ENCODE measurements around the gene EPB41L2.
"Not testable (repeated sequence)": the region's sequence is repeated elsewhere in the genome, so short reads cannot be mapped to it uniquely, and the experiment has no call there.

The EPB41L2 gene

GRCh38 chr6:130935978-130936377 is 127.1 kb downstream of the EPB41L2 start:
- DNase-seq, result no peak

- no peak for DNase-seq
Measured at GRCh38 chr6:130934848-130935585, 128.0 kb downstream of the EPB41L2 start.

GRCh38 chr6:130933712-130934200 is 129.3 kb downstream of the EPB41L2 start:
- DNase-seq, result no peak

GRCh38 chr6:130932921-130933320 is 130.1 kb downstream of the EPB41L2 start:
- no peak for DNase-seq

- DNase-seq, result no peak
Measured at GRCh38 chr6:130932438-130932837, 130.6 kb downstream of the EPB41L2 start.

- DNase-seq, result no peak
Measured at GRCh38 chr6:130931683-130932082, 131.4 kb downstream of the EPB41L2 start.

GRCh38 chr6:130929036-130929678 is 133.9 kb downstream of the EPB41L2 start:
- no peak for DNase-seq

GRCh38 chr6:130928158-130928912 is 134.7 kb downstream of the EPB41L2 start:
- no peak for DNase-seq

- DNase-seq, result no peak
Measured at GRCh38 chr6:130927305-130927704, 135.7 kb downstream of the EPB41L2 start.

GRCh38 chr6:130923350-130923749 is 139.7 kb downstream of the EPB41L2 start:
- DNase-seq, result no peak

- no peak for DNase-seq
Measured at GRCh38 chr6:130922922-130923321, 140.1 kb downstream of the EPB41L2 start.

GRCh38 chr6:130920969-130921368 is 142.1 kb downstream of the EPB41L2 start:
- DNase-seq, result no peak

GRCh38 chr6:130918171-130918570 is 144.9 kb downstream of the EPB41L2 start:
- no peak for DNase-seq

GRCh38 chr6:130915606-130916005 is 147.4 kb downstream of the EPB41L2 start:
- not testable (repeated sequence) for DNase-seq

- no peak for DNase-seq
Measured at GRCh38 chr6:130913120-130913519, 149.9 kb downstream of the EPB41L2 start.

- no peak for DNase-seq
Measured at GRCh38 chr6:130912434-130912833, 150.6 kb downstream of the EPB41L2 start.

- no peak for DNase-seq
Measured at GRCh38 chr6:130908958-130909357, 154.1 kb downstream of the EPB41L2 start.

GRCh38 chr6:130908188-130908587 is 154.9 kb downstream of the EPB41L2 start:
- DNase-seq, result no peak

GRCh38 chr6:130907687-130908086 is 155.4 kb downstream of the EPB41L2 start:
- no peak for DNase-seq

GRCh38 chr6:130906736-130907381 is 156.2 kb downstream of the EPB41L2 start:
- no peak for DNase-seq

GRCh38 chr6:130903602-130904001 is 159.4 kb downstream of the EPB41L2 start:
- DNase-seq, result no peak

- DNase-seq, result no peak
Measured at GRCh38 chr6:130903007-130903406, 160.0 kb downstream of the EPB41L2 start.

- no peak for DNase-seq
Measured at GRCh38 chr6:130900913-130901312, 162.1 kb downstream of the EPB41L2 start.

All from DMS 273 treated with DMSO at 0.1 percent for 48 hours (cell line).